HUES6 (cell line): ENCODE data around the gene LRRC8E.

Experiments used
- H3K27ac ChIP-seq: 2 replicates; pipeline ENCODE4 v1.7.0; 2013; ENCODE audit warnings: low read depth, mild to moderate bottlenecking, low read length, inconsistent platforms
- H3K27me3 ChIP-seq: 2 replicates; pipeline ENCODE4 v1.6.1; 2013; ENCODE audit warnings: low read length; ENCODE audit not compliant: control insufficient read depth, insufficient read depth
- H3K36me3 ChIP-seq: 2 replicates; pipeline ENCODE4 v1.6.1; 2013; ENCODE audit warnings: low read length; ENCODE audit not compliant: control insufficient read depth, insufficient read depth
- H3K4me1 ChIP-seq: 2 replicates; pipeline ENCODE4 v1.6.1; 2013; ENCODE audit warnings: low read length; ENCODE audit not compliant: control insufficient read depth, insufficient read depth
- H3K4me3 ChIP-seq: 2 replicates; pipeline ENCODE4 v1.5.1; 2013; ENCODE audit warnings: low read depth, low read length
- H3K9ac ChIP-seq: one replicate; pipeline ENCODE4 v1.6.1; 2013; ENCODE audit warnings: mild to moderate bottlenecking, low read length
- H3K9me3 ChIP-seq: 2 replicates; pipeline ENCODE4 v1.6.1; 2013; ENCODE audit warnings: low read depth, low read length; ENCODE audit not compliant: control insufficient read depth, insufficient read depth

LRRC8E gene

DNA sequence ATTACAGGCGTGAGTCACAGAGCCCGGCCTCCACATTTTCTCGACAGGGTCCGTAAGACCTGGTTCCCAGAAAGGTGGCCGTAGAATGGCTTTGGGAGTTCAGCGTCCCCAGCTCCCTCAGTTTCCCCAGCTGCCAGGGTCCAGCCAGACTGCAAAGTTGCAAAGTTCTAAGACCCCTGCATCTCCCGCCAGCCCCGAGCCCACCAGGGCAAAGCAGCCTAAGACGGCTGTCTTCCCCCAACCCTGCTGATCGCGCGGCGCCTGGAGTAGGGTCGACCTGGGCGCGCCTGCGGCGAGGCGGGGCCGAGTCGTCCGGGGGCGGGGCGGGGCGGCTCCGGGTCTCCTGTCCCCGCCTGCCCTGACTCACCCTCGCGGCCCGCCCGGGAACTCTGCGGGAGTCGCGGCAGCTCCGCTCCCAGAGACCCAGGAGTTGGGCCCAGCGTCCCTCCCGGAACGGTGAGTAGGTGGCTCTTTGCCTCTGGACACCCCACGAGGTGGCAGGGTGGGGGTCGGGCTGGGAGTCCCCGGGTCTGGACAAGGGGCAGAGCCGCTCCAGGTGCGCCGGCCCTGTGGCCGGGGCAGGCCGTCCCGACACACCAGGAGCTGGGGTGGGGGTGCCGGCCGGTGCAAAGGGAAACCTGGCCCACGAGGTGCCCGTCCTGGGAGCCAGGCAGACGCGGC is at the start of gene LRRC8E:
TSS of gene LRRC8E (plus strand) at position 366 of the 681 bp plus-strand sequence. CDS start 7,094 bp downstream, outside the sequence.
- no peaks in the 10 kb centered on the region for H3K36me3 ChIP-seq
- H3K27ac ChIP-seq: no peak within 1 kb of the TSS
- peak within 1 kb of the TSS; percentile 63 for H3K4me3 ChIP-seq
- peak within 1 kb of the TSS; percentile 12 for H3K9ac ChIP-seq
- H3K4me1 ChIP-seq: no peaks in the 10 kb centered on the region; the same call in 1 of the 2 replicates
- no peaks in the 10 kb centered on the region for H3K9me3 ChIP-seq
- H3K27me3 ChIP-seq: no peaks in the 10 kb centered on the region

DNA sequence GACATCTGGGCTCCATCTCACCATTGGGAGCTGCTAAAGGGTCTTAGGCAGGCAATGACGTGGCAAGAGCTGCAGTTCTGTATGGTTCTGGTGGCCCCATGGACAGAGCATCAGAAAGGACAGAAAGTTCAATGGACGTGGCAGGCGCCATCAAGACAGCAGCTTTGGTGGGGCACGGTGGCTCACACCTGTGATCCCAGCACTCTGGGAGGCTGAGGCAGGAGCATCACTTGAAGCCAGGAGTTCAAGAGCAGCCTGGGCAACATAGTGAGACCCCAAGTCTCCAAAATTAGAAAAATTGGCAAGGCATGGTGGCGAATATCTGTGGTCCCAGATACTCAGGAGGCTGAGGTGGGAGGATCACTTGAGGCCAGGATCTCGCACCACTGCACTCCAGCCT is 48.8 kb upstream of the LRRC8E start:
- H3K36me3 ChIP-seq: no peaks in the 10 kb centered on the region
- H3K9ac ChIP-seq: no peak overlapping the region
- no peak overlapping the region for H3K4me3 ChIP-seq
- H3K27ac ChIP-seq: no peak overlapping the region
- no peaks in the 10 kb centered on the region for H3K4me1 ChIP-seq
- H3K9me3 ChIP-seq: peaks cover 14% of the 10 kb centered on the region; the same call in 1 of the 2 replicates
- H3K27me3 ChIP-seq: peaks cover 3% of the 10 kb centered on the region; the same call in 1 of the 2 replicates

GRCh38 chr19:7840629-7841028 is 47.7 kb upstream of the LRRC8E start:
- H3K4me1 ChIP-seq: no peaks in the 10 kb centered on the region
- H3K9ac ChIP-seq: no peak overlapping the region
- peaks cover 14% of the 10 kb centered on the region; the same call in 1 of the 2 replicates for H3K9me3 ChIP-seq
- no peak overlapping the region for H3K27ac ChIP-seq
- H3K27me3 ChIP-seq: peaks cover 3% of the 10 kb centered on the region; the same call in 1 of the 2 replicates
- no peaks in the 10 kb centered on the region for H3K36me3 ChIP-seq
- H3K4me3 ChIP-seq: no peak overlapping the region

- H3K27me3 ChIP-seq: peaks cover 3% of the 10 kb centered on the region; the same call in 1 of the 2 replicates
- H3K4me1 ChIP-seq: no peaks in the 10 kb centered on the region
- no peak overlapping the region for H3K27ac ChIP-seq
- H3K9me3 ChIP-seq: peaks cover 14% of the 10 kb centered on the region; the same call in 1 of the 2 replicates
- H3K4me3 ChIP-seq: no peak overlapping the region
- no peak overlapping the region for H3K9ac ChIP-seq
- no peaks in the 10 kb centered on the region for H3K36me3 ChIP-seq
These were observed 46.3 kb upstream of the LRRC8E start for GRCh38 chr19:7841751-7842660.

- Histone ChIP-seq H3K27ac (no peak overlapping the region), H3K4me1 (no peaks in the 10 kb centered on the region)
These were observed 45.5 kb upstream of the LRRC8E start for GRCh38 chr19:7842661-7843294.

DNA sequence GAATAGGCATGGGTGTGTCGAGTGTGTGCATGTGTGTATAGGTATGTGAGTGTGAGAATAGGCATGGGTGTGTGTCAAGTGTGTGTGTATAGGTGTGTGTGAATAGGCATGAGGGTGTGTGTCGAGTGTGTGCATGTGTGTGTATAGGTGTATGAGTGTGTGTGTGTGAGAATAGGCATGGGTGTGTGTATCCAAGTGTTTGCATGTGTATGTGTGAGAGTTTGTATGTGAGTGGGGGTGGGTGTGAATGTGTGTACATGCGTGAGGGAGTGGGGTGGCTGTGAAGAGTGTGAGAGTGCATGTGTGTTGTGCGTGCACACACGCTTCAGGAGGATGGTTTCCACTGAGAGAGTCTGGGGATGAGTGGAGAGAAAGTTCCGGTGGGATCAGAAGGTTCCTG is 44.8 kb upstream of the LRRC8E start:
- Histone ChIP-seq H3K4me3 (no peak overlapping the region), H3K27me3 (peaks cover 3% of the 10 kb centered on the region; the same call in 1 of the 2 replicates), H3K27ac (no peak overlapping the region), H3K9ac (no peak overlapping the region), H3K9me3 (peaks cover 14% of the 10 kb centered on the region; the same call in 1 of the 2 replicates), H3K4me1 (no peaks in the 10 kb centered on the region), H3K36me3 (no peaks in the 10 kb centered on the region)

More at GRCh38 chr19:7842661-7843294, 45.5 kb upstream of the LRRC8E start:
- Histone ChIP-seq H3K4me3 (no peak overlapping the region), H3K9me3 (peaks cover 14% of the 10 kb centered on the region; the same call in 1 of the 2 replicates), H3K9ac (no peak overlapping the region), H3K36me3 (no peaks in the 10 kb centered on the region), H3K27me3 (peaks cover 3% of the 10 kb centered on the region; the same call in 1 of the 2 replicates)

GRCh38 chr19:7844405-7844804 is 43.9 kb upstream of the LRRC8E start:
- Histone ChIP-seq H3K9me3 (peaks cover 14% of the 10 kb centered on the region; the same call in 1 of the 2 replicates), H3K9ac (no peak overlapping the region), H3K36me3 (no peaks in the 10 kb centered on the region), H3K27me3 (peaks cover 6% of the 10 kb centered on the region; the same call in 1 of the 2 replicates), H3K4me1 (no peaks in the 10 kb centered on the region), H3K27ac (no peak overlapping the region), H3K4me3 (no peak overlapping the region)

- Histone ChIP-seq H3K4me1 (no peaks in the 10 kb centered on the region), H3K36me3 (no peaks in the 10 kb centered on the region), H3K27me3 (0 out of 2 replicates have a peak, but pooled peaks cover 5% of the 10 kb centered on the region), H3K4me3 (no peak overlapping the region), H3K9me3 (peaks cover 14% of the 10 kb centered on the region; the same call in 1 of the 2 replicates), H3K9ac (no peak overlapping the region), H3K27ac (no peak overlapping the region)
These were observed 43.4 kb upstream of the LRRC8E start for GRCh38 chr19:7844951-7845350.

DNA sequence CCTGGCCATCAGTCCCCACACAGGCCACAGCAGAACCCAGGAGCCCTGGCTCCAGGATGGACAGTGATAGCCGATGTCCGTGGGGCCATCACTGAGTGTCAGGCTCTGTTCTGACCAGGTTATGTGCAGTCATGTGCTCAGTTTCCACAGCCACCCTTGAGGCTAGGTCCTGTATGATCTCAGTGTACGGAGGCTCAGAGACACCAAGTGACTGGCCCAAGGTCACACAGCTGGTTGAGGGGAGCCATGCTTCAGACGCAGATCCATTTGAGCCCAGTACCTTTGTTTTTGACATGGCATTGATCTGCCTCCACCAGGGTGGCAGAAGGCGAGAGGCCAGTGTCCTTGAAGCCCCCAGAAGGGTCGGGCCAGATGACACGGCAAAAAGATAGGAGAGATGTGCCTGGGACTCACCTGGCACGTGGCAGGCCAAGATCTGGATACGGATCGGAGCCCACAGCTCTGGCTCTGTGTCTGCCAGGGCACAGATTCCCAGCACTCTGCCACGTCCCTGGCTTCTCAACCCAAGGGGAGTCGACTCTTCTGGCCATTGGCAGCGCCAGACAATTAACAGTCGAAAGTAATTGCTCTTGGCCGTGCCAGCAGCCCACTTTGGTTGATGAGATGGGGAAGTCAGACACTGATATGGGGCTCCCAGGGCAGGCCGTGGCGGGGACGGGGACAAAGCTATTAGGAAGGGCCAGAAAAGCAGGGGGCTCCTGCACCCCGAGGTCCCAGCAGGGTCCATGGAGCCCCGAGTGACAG is 42.7 kb upstream of the LRRC8E start:
- Histone ChIP-seq H3K27me3 (0 out of 2 replicates have a peak, but pooled peaks cover 5% of the 10 kb centered on the region), H3K9me3 (peaks cover 14% of the 10 kb centered on the region; the same call in 1 of the 2 replicates), H3K9ac (no peak overlapping the region), H3K27ac (no peak overlapping the region), H3K4me1 (no peaks in the 10 kb centered on the region), H3K4me3 (no peak overlapping the region), H3K36me3 (no peaks in the 10 kb centered on the region)

DNA sequence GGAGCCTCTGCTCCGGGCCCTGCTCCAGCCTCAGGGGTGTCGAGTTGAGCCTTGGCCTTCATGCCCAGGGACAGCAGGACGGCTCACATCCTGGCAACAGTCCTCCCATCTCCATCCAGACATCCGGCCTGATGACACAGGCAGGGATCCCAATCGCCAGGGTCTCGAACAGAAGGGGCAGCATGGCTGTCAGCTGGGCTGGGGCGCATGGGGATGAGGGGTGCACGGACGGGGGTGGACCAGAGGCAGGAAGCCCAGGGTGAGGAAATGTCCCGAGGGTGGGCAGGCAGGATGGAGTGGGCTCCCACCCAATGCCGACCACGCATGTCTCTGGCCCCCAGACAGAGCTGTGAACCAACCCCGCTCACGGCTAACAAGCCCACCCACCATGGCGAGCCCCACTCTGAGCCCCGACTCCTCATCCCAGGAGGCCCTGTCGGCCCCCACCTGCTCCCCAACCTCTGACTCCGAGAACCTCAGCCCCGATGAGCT is 42.1 kb upstream of the LRRC8E start:
- Histone ChIP-seq H3K27ac (no peak overlapping the region), H3K4me3 (no peak overlapping the region), H3K36me3 (no peaks in the 10 kb centered on the region), H3K9me3 (peaks cover 14% of the 10 kb centered on the region; the same call in 1 of the 2 replicates), H3K9ac (no peak overlapping the region), H3K27me3 (0 out of 2 replicates have a peak, but pooled peaks cover 5% of the 10 kb centered on the region), H3K4me1 (no peaks in the 10 kb centered on the region)
